D341Med (cell line): ENCODE data around the gene NUDT1.
"Not testable (repeated sequence)": the region's sequence is repeated elsewhere in the genome, so short reads cannot be mapped to it uniquely, and the experiment has no call there.

ENCODE experiments used
- DNase-seq: peaks from one replicate; pipeline ENCODE4 v3.0.0; 2012; ENCODE audit warnings: low spot score

NUDT1 gene

GRCh38 chr7:2269089-2269990 is 27.3 kb downstream of the NUDT1 start:
- not testable (repeated sequence) for DNase-seq

- DNase-seq: no peak
Measured at GRCh38 chr7:2269991-2270460, 28.0 kb downstream of the NUDT1 start.

- no peak for DNase-seq
Measured at GRCh38 chr7:2270495-2270894, 28.5 kb downstream of the NUDT1 start.

- peak; percentile 21 for DNase-seq
Measured at GRCh38 chr7:2271273-2272026, 29.4 kb downstream of the NUDT1 start.

GRCh38 chr7:2272031-2272430 is 30.0 kb downstream of the NUDT1 start:
- DNase-seq: peak; percentile 22

- DNase-seq: peak; percentile 23
Measured at GRCh38 chr7:2273866-2274265, 31.8 kb downstream of the NUDT1 start.

- peak; percentile 30 for DNase-seq
Measured at GRCh38 chr7:2274666-2275065, 32.6 kb downstream of the NUDT1 start.

- no peak for DNase-seq
Measured at GRCh38 chr7:2275101-2275500, 33.1 kb downstream of the NUDT1 start.

- DNase-seq: peak; percentile 18
Measured at GRCh38 chr7:2276107-2276506, 34.1 kb downstream of the NUDT1 start.

GRCh38 chr7:2278026-2278425 is 36.0 kb downstream of the NUDT1 start:
- DNase-seq: peak; percentile 13

- DNase-seq: no peak
Measured at GRCh38 chr7:2279896-2280295, 37.9 kb downstream of the NUDT1 start.

- DNase-seq: no peak
Measured at GRCh38 chr7:2280424-2280823, 38.4 kb downstream of the NUDT1 start.

GRCh38 chr7:2281541-2281940 is 39.5 kb downstream of the NUDT1 start:
- DNase-seq: peak; percentile 35

GRCh38 chr7:2282185-2282751 is 40.2 kb downstream of the NUDT1 start:
- DNase-seq: peak; percentile 22

- peak; percentile 36 for DNase-seq
Measured at GRCh38 chr7:2283074-2283473, 41.0 kb downstream of the NUDT1 start.

- no peak for DNase-seq
Measured at GRCh38 chr7:2287745-2288144, 45.7 kb downstream of the NUDT1 start.

- DNase-seq: peak; percentile 15
Measured at GRCh38 chr7:2288503-2288902, 46.5 kb downstream of the NUDT1 start.

GRCh38 chr7:2289111-2289586 is 47.1 kb downstream of the NUDT1 start:
- peak; percentile 19 for DNase-seq

- no peak for DNase-seq
Measured at GRCh38 chr7:2289621-2290020, 47.6 kb downstream of the NUDT1 start.

- no peak for DNase-seq
Measured at GRCh38 chr7:2290877-2291276, 48.9 kb downstream of the NUDT1 start.

GRCh38 chr7:2295936-2296620 is 54.1 kb downstream of the NUDT1 start:
- DNase-seq: no peak

- no peak for DNase-seq
Measured at GRCh38 chr7:2296832-2297231, 54.8 kb downstream of the NUDT1 start.
